GM19468 (cell line): ENCODE data around the gene SDK1.

Experiments
- ATAC-seq: cut with Tn5 transposase; IDR thresholded peaks from one replicate; pipeline ENCODE4 v1.9.1; 2021; ENCODE audit warnings: mild to moderate bottlenecking, moderate library complexity, moderate number of reproducible peaks; ENCODE audit not compliant: unreplicated experiment; ENCODE audit errors: extremely low read depth

The SDK1 gene

DNA sequence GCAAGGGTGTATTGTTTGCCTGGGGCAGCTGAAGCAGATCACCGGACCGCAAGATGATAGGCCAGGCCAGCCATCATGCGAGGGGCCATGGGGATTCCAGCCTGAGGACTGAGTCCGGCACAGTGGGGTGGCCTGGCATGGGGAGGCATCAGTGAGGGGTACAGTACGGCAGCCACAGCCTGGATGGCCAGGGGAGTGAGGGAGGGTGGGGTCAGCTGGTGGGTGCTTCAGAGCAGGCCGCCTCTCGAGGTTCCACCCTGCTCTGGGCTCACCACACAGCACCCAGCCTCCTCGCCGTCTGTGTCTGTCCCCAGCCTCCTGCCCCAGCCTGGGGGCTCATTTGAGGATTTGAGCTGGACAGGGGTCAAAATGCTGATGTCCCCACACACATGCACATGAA lies 872.6 kb downstream of the SDK1 start:
- no peak for ATAC-seq

DNA sequence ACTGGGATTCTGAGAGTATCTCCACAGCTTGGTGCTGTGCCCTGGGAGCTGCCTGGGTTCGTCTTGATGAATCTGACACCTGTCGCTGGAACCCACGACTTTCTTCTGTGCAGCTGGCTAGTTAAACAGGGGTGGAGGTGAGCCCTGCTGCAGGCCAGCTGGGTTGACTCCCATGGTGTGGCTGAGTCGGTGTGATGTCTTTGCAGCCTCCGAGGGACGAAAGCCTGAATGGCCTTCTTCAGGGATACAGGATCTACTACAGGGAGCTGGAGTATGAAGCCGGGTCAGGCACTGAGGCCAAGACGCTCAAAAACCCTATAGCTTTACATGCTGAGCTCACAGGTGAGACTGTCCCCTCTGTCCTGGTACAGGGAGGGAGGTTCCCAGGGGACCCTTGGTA lies 873.0 kb downstream of the SDK1 start:
- no peak for ATAC-seq

DNA sequence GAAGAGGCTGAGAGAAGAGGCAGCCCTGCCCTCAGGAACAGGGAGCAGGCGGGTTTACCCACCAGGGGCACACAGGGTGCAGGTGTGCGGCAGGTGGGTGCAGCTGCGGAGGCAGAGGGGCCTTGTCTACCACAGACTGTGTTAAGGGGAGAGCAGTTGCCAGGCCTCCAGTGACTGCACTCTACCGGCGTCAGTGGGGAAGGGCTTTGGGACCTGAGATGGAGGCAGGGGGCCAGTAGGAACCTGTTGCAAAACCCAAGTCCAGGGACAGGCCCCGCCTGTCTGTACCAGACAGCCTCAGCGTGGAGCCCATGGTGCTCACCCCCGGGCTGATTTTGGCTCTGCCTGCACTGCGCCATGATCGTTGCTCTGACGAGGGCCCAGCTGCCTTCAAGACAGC lies 873.4 kb downstream of the SDK1 start:
- no peak for ATAC-seq

DNA sequence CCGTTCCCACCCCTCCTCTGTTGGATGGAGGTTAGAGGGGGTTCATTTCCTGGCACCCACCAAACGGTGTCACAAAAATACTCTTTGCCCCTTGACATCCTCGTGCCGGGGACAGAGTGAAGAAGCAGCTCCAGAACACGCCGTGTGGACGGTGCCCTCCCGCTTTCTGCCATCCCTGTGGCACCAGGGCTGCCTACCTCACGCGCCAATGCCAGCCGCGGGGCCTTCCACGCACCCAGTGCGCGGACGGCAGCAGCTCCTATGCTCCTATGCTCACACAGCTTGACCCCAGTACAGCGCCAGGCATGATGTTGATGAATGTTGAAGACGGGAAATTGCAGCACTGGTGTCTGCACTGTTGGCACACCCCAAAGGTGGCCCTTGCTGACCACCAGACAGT lies 873.8 kb downstream of the SDK1 start:
- no peak for ATAC-seq

DNA sequence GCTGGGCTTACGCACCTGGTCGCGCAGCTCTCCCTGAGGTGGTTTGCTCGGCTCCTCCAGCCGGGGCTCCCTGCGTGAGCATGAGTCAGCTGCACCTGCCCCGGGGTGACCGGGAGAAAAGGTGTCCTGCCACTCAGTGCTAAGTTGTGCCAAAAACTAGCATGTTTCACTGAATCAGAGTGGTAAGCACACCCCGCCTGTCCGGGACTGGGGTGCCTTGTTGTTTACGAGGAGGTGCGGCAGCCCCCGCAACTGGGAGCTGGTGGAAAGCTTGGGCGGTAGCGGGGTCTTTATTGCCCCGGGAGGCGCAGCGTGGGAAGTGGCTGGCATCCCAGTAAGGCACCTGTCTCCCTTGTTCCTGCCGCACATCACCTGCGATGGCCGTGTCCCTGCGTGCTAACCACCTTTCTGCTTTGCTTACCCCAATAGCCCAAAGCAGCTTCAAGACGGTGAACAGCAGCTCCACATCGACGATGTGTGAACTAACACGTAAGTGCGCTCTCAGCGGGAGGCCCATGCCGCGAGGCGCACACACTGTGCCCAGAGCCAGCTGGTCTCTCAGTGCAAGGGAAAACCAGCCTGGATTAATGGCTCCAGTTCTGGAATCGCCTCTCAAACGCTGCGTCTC lies 874.4 kb downstream of the SDK1 start:
- no peak for ATAC-seq

DNA sequence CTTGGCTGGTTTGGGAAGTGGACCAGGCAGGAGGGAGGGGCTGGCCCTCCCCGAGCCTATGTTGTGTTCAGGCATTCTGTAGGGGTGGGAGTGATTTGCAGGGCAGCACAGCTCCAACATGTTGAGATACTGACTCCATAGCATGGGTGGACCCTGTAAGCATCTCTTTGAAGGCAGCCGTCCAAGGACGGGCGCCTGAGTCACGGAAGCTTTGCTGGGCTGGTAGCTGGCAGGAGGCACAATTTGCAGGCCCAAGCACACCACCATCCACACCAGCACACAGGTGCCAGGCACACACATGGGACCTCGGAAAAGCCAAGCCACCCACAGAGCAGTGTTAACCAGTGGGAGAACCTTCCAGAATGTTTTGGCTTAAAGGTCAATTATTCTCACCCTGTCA lies 875.9 kb downstream of the SDK1 start:
- ATAC-seq = no peak

DNA sequence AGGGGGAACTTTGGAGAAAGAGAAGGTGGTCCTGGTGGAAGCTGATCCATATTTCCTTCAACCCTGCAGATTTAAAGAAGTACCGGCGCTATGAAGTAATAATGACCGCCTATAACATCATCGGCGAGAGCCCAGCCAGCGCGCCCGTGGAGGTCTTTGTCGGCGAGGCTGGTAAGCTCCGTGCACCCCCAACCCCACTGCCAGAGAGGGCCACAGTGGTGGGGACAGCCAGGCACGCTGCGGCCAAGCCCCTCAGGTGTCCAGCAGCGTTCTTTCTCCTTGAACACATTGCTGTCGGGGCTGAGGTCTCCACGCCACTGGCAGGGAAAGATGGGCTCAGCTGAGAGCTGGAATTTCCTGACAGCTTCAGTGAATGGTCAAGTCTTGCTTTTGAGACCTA lies 877.4 kb downstream of the SDK1 start:
- no peak for ATAC-seq

DNA sequence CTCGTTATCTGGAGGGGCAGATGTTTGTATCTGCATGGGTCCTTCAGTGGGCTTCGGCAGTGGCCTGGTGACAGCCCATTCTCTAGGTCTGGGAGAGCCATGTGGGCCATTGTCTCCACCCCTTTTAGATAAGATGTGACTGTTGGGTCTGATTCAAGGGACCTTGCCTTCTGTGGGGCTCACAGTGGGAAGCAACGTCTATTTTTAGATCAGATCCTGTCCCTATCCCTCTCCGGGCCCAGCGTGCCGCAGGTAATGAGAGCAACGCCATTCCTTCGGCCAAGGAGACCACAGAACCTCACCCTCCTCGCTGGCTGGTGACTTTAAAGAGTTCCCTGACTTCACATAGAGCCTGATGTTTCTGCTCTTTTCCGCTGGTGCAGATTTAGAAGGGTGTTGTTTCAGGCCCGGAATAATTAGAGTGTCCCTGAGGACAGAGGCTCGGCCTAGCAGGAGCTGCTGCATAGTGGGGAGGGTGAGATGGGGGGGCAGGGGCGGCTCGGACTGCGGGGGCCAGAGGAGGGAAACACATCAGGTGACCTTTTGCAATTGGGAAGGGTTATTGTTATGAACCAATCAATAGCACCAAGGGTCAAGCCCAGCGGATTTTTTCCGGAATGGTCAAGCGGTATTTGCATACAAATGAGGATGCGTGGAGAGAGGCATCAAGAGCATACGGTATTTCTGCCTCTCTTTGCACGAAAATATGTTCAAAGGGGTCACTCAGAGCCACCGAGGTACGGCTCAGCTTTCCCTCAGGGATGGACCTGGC lies 878.0 kb downstream of the SDK1 start:
- no peak for ATAC-seq

DNA sequence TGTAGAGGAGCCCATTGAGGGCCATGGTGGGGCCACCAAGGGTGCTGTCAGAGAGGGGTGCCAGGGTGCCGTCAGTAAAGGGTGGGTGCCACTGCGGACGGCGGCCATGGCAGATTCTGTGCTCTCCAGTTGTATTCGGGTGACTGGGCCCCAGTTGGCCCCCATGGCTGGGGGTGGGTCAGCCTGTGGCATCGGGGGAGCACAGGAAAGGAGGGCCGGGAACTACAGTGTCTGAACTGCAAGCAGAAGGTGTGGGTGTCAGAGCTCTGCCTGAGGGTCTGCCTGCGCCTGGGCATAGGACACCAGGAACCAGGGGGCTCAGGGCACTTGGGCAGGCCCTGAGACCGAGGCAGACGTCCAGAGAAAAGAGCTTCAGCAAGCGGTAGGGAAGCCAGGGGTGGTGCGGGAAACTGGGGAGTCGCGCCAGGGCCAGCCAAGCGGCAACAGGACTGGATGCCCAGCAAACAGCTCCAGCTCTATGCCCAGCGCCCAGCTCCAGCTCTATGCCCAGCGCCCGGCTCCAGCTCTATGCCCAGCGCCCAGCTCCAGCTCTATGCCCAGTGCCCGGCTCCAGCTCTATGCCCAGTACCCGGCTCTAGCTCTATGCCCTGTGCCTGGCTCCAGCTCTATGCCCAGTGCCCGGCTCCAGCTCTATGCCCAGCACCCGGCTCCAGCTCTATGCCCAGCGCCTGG lies 878.8 kb downstream of the SDK1 start:
- ATAC-seq = no peak

DNA sequence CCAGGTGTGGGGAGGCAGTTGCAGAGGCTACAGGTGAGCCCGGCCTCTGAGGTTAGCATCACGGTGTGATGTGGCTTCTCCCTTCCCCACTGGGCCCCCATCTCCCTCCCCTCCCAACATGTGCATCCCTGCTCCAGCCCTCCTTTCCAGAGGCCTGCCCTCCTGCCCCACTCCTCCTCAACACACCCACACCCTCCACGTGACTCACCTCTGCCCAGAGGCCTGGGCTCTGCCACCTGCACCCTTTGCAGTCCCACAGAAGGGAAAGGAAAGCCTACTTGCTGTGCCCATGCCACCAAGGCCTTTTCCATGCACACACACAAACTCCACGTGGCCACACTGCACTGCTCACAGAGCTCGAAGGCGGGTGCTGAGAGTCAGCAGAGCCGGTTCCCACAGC lies 880.4 kb downstream of the SDK1 start:
- ATAC-seq = no peak

DNA sequence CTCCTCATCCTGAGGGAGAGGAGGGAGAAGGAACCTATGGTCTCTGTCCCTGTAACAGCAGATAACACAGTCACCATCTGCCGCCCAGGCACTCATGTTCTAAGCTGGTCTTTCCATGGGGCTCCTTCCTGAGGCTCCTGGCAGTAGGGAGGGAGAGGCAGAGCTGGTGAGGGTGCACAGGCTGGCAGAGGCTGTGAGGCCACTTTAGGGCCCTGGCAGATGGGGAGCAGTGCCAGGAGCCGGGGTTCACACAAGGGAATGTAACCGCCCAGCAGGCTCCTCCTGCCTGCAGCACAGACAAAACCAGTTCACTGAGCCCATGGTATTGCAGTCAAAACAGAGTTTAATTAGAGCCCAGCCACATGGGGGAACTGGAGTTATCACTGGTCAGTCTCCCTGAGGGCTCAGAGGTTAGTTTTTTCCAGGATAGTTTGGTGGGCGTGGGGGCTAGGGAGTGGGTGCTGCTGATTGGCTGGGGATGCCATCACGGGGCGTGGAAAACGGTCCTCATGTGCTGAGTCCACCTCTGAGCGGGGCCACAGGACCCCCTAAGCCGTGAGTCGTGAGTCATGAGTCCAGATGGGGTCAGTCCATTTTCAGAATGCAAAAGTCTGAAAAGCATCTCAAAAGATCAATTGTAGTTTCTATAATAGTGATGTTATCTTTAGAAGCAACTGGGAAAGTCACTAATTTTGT lies 881.7 kb downstream of the SDK1 start:
- ATAC-seq = no peak

DNA sequence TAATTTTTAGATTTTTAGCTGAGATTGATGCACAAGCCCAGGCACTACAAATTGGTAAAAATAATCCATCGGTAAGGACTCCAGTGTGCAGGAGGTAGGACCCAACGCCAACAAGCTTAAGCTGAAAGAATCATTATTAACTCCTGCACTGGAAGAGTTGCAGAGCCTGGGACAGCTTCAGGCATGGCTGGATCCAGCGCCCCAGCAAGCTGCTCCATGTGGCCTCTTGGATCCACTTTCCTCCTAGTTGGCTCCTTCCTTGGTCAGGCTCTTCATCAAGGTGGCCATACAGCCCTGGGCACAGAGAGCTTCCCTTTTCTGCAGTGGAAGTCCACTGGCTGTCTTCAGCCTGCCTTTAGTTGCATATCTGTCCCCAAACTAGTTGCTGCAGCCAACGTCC lies 883.6 kb downstream of the SDK1 start:
- no peak for ATAC-seq

DNA sequence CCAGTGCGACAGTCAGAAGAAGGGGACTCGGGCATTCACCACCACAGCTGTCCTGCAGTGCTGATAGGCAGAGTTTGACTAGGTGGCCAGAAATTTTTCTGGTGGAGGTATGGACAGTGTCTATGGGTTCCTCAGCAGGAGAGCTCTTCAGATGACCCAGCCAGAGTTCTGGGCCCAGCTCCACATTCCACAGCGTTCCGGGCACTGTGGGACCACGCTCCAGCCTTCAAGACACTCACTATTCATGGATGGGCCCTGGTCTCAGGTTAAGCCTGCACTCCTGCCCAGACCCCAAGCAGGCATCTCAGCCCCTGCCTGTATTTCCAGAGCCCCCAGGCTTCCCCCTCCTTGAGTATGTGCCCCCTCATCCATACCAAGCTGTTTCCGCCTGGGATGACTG lies 884.1 kb downstream of the SDK1 start:
- ATAC-seq = no peak

DNA sequence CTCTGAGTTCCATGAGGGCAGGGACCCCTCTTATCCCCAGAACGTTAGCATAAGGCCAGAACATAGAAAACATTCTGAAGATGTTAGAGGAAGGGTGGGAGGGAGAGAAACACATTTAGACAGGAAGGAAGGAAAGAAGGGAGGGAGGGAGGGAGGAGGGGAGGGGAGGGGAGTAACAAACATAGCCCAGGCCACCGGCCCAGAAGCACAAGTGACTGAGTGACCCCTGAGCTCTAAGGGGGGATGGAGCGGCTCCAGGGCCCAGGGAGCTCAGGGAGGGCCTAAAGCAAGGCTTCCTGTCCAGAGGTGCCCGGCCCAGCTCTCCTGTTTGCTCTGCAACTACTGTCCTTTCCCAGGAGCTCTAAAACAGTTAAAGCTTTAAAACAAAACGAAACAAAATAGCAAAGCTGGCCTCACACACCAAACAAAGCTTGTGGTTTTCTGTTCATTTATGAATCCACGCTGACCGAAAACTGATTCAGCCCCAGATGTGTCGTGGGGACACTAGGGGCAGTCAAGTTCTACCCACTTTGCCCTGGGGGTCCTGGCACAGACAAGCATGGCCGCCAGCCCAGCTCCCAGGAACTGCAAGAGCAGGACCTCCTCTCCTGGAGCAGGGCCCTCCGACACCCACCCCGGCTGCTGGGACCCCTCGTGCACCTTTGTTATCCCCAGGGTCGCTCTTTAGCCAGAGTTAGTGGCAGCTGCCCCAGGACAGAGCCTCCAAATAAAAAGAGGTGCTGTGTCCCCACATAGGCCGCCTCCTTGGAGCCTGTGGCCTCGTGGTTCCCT lies 884.9 kb downstream of the SDK1 start:
- ATAC-seq = no peak

DNA sequence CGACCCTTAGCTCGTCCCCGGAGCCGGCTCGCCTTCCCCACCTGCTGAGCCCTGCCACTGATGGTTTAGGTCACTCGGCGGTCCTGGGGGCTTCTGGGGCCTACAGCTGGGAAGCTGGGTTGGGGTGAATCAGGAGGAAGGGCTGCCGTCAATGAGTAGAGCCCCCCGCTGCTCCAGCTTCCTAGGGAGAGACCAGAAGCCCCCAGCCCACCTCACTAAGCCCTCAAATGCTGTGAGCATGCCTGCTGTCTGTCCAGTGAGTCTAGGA lies 885.4 kb downstream of the SDK1 start:
- no peak for ATAC-seq

DNA sequence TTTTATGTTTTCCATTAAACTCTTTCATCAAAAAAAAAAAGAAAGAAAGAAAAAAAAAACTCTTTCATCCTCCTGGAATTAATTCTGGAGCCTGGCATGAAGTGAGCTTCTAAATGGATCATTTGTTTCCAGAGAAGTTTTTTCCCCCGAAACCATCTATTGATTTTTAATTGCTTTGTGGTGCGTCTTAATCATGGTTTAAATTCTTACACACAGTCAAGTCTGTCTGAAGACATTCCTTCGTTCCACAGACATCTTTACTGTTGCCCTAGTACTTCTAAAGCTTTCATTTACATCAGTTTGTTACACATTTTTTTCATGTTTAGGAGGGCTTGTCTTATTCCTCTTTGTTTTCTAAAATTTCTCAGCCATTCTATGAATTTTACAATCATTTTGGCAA lies 887.6 kb downstream of the SDK1 start:
- no peak for ATAC-seq

DNA sequence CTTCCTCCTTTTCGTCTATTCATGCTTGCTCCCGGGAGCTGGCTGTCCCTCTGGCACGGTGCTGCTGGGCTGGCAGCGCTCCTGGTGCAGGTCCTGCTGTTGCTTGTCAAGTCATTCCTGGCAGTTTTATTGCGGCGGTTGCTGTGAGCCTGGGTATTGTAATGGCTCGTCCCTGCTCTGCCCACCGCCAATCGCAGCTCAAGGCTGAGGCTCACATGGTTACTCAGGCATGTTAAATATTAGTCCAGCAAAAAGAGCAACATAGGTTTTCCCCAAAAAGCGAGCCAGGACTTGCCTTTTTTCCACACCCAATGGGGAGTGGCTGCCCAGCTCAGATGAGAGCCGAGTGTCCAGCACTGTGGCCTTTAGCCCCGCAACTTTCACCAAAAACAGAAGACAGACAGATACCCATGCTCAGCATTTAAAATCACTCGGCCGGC lies 888.1 kb downstream of the SDK1 start:
- no peak for ATAC-seq

DNA sequence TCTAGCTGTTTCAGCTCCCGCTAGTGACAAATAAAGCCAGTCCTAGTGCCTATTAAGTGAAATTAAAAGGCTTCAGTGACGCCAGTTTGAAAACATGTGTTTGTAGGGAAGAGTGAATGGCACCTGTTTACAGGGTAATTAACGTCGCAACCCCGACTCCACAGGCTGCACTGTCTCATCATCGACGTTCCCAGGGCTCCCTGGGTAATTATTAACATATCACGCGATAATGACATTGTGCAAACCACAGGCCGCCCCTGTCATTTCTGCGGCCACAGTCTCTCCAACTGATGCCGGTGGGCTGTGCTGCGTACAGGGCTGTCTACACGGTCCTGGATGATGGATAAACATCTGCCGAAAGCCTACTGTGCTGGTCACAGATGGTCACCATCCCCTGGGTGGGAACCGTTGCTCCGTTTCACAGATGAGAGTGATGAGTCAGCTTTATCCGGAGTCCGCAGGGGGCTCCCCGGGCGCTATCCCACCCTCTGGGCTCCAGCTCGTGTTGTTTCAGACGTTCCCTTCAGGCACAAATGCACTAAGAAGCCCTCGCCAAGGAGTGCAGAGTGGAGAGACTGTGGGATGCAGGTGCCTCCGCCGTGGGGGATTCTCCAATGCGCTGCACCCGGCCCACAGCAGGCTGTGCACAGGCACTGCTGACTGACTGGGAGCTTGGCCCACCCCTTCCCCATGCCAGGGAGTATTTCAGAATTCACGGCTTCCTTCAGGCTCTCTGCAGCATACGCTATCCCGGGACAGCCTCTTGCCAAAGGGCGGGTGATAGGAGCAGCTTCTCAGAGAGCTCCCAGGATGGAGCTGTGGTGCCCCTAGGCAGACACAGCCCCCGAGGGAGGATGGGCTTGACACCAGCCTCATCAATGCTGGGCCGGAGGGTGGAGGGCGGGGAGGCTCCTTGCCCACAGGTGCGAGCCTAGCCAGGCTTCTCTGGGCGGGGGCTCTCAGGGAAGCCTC lies 889.2 kb downstream of the SDK1 start:
- no peak for ATAC-seq

DNA sequence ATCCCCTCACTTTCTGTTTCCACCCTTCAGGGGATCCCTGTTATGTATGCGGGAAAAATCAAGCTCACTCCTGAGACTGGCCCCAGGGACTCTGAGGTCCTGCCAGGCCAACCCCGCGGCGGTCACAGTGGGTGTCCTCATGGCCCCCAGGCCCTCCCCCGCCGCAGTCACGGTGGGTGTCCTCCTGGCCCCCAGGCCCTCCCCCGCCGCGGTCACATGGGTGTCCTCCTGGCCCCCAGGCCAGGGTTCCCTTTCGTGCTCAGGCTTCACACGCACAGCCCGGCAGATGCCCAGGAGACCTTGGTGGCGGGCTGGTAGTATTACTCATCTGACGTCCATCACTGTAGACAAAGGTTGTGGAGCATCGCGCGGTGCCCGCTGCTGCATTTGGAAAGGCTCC lies 890.0 kb downstream of the SDK1 start:
- ATAC-seq = no peak
